ENCODE data around the gene NVL.
A peak's percentile ranks its signal among the peaks of the same experiment; 100 is the strongest.
"Not testable (repeated sequence)": the region's sequence is repeated elsewhere in the genome, so short reads cannot be mapped to it uniquely, and the experiment has no call there.

The NVL gene

DNA sequence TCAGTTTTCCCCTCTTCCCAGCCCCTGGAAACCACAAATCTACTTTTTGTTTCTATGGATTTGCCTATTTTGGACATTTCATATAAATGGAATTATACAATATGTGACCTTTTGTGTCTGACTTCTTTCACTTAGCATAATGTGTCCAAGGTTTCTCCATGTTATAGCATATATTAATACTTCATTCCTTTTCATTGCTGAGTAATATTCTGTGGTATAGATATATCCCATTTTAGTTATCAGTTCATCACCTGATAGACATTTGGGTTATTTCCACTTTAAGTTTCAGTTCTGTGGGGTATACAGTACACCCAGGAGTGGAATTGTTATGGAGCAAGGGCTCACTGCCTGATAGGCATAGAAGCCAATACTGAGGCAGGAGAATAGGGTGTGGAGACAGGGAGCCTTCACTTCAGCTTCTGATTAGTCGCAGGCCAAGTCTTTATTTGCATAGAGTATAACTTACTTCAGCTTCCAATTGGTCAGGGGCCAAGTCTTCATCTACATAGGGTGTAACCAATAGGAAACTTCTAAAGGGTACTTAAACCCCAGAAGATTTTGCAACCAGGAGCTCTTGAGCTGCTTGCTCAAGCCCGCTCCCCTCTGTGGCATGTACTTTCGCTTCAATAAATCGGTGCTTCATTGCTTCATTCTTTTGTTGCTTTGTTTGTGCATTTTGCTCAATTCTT is 8.3 kb upstream of the NVL start:
- no peak for DNase-seq (ENCODE audit: low read depth, low spot score)

DNA sequence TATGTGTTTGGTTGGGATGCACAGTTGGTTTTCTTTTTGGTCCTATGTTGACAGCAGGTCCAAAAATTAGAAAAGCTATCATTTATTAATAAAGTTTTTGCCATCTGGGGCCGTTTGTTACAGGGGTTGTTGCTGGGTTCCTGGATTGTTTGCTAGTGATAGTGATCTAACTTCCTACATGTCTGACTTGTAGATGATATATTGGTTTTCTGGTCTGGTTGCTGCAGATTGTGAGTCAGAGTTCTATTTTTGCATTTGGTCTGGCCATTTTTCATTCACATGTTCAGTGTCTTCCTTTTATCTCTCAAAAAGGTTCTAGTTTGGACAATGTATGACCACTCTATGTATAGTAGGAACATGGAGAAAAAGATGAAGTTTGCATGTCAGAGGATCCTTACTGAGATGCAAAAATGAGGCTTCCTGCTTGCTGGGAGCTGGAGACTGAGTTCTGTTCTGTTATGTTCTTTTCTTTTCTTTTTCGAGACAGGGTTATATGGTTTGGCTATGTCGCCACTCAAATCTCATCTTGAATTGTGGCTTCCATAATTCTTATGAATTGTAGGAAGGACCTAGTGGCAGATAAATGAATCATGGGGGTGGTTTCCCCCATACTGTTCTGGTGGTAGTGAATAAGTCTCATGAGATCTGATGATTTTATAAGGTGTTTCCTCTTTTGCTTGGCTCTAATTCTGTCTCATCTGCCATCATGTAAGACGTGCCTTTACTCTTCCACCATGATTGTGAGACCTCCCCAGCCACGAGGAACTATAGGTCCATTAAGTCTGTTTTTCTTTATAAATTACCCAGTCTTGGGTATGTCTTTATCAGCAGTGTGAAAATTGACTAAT is 4.2 kb upstream of the NVL start:
- no peak for DNase-seq (ENCODE audit: low read depth, low spot score)

GRCh38 chr1:224333309-224333926 is 3.4 kb upstream of the NVL start:
- DNase-seq (ENCODE audit: low read depth, low spot score) = peak; percentile 29

- no peak for DNase-seq (ENCODE audit: low read depth, low spot score)
Observed at GRCh38 chr1:224331824-224332223, 1.9 kb upstream of the NVL start.

DNA sequence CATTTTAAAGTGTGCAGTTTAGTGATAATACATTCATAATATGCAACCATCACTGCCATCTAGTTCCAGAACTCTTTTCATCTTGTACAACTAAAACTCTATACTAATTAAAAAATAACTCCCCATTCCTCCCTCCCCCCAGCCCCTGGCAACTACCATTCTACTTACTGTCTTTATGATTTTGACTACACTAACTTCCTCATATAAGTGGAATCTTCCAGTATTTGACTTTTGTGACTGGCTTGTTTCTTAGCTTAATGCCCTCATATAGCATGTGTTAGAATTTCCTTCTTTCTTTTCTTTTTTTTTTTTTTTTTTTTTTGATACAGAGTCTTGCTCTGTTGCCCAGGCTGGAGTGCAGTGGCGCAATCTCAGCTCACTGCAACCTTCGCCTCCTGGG is 1.4 kb upstream of the NVL start:
- DNase-seq (ENCODE audit: low read depth, low spot score) = no peak

DNA sequence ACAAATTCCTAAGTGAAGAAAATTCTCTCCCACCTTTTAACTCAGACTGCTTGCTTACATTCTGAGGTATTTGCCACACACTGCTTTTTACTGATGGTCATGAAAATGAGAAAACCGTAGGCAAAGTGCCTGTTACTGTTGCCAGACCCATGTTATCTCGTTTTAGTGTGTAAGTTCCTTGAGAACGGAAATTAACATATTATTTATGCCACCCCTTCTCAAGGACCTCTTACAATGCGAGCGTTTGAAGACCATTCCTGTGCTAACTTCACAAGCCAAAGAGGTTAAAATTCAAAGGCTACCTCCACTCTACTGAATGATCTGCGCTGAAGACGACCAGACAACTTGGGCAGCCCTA is 509 bp downstream of the NVL start:
- DNase-seq (ENCODE audit: low read depth, low spot score) = no peak

DNA sequence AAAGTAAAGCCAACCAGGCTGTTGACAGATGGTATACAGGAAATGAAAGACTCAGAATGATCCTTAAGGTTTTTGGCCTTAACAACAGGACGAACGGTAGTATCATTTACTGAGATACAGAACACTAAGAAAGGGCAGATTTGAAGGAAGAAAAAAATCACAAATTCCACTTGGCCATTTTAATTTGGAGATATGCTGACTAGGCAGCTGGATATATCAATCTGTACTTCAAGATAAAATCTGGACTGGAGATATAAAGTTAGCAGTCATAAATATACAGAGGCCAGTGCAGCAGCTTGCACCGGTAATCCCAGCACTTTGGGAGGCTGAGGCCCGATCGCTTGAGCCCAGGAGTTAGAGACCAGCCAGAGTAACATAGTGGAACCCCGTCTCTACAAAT is 1.3 kb downstream of the NVL start:
- no peak for DNase-seq (ENCODE audit: low read depth, low spot score)

- no peak for DNase-seq (ENCODE audit: low read depth, low spot score)
Observed at GRCh38 chr1:224325959-224326358, 4.0 kb downstream of the NVL start.

GRCh38 chr1:224321706-224322105 is 8.3 kb downstream of the NVL start:
- DNase-seq (ENCODE audit: low read depth, low spot score) = no peak

DNA sequence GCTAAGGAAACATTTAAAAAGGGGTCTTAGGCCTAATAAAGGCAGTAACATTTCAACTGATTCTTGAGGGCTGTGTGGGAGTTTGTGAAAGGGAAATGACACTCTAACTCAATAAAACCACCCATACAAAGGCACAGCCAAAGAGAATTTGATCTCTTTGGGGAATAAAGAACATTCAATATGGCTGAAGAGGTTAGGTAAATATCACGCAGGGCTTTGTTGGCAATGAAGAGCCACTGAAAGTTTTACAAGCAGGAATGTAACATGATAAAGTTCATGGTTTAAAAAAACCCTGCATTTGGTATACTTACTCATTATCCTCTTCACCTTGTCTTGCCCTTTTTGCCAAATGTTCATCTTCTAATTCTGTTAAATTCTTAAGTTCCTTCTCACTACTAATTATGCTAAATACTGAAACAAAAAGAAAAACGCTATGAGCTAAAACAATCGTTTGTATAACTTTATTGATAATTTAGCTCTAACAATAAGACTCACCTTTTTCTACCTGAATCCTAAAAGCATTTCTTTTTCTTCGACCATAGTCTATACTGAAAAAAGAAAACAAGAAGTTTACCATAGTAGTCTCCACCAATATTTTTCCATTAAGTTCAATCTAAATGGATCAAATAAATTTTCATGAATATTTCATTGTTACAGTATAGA is 12.5 kb downstream of the NVL start:
- no peak for DNase-seq (ENCODE audit: low read depth, low spot score)

- DNase-seq (ENCODE audit: low read depth, low spot score) = no peak
Observed at GRCh38 chr1:224312025-224312424, 17.9 kb downstream of the NVL start.

DNA sequence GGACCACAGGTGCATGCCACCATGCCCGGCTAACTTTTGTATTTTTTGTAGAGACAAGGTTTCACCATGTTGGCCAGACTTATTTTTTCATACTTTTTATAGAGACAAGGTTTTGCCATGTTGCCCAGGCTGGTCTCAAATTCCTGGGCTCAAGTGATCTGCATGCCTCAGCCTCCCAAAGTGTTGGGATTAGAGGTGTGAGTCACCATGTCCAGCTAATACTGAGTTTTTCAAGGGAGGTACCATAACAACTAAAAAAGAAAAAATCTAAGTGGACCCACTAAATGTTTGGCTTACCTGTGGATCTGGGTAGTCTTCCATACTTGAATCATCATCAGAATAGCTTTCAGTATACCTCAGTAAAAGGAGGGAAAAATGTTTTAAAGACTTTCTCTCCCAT is 18.5 kb downstream of the NVL start:
- not testable (repeated sequence) for DNase-seq (ENCODE audit: low read depth, low spot score)

DNA sequence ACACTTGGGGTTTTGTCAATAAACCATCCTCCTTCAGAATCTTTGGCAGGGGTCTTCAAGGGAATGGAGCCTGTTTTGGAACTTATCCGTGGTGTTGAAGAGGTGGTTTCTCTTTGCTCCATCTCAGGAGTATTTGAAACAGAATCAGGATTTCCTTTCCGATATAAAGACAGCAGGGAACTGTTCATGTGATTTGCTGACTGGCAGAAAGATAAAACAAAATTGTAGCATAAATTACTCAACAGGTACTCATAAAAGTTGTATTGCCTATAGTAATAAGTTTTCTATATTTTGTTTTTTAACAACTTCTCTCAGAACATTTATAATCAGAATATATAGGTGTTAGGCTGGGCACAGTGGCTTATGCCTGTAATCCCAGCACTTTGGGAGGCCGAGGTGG is 21.9 kb downstream of the NVL start:
- DNase-seq (ENCODE audit: low read depth, low spot score) = no peak

DNA sequence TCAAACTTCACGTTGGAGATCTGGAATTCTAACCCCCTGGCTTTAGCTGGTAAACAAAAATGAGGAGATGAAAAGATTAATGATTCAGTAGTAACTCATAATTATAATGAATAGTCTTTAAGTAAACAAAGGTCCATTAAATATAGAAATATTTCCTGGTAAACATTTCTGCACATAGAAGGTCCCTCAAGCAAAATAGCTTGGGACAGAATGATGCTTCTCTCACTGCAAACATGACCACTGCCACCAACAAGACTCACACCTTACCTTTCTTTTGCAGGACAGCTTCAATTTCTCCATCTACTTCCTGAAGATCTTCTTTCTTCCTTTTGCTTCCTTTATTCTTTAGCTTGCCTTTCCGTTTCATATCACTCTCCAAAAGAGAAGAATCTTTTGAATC is 25.2 kb downstream of the NVL start:
- DNase-seq (ENCODE audit: low read depth, low spot score) = no peak

- DNase-seq (ENCODE audit: low read depth, low spot score) = no peak
Observed at GRCh38 chr1:224302947-224303346, 27.0 kb downstream of the NVL start.

GRCh38 chr1:224301391-224301790 is 28.6 kb downstream of the NVL start:
- no peak for DNase-seq (ENCODE audit: low read depth, low spot score)

DNA sequence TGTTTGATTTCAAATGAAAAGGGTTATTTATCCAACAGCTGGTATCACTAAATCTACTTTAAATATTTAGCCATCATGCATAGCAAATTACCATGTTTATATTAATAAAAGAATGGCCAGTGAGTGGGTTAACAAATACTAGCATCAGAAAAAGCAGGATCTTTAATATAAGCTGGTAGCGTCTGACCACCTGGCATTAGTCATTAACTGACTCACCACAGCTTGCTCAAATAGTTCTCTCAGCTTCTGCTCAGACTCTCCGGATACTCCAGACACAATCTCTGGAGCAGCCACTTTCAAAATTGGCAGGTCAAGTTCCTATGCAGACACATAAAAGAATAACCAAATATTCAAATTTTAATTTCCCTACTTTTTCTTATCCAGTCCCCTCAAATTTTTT is 29.6 kb downstream of the NVL start:
- peak; percentile 17 for DNase-seq (ENCODE audit: low read depth, low spot score)

DNA sequence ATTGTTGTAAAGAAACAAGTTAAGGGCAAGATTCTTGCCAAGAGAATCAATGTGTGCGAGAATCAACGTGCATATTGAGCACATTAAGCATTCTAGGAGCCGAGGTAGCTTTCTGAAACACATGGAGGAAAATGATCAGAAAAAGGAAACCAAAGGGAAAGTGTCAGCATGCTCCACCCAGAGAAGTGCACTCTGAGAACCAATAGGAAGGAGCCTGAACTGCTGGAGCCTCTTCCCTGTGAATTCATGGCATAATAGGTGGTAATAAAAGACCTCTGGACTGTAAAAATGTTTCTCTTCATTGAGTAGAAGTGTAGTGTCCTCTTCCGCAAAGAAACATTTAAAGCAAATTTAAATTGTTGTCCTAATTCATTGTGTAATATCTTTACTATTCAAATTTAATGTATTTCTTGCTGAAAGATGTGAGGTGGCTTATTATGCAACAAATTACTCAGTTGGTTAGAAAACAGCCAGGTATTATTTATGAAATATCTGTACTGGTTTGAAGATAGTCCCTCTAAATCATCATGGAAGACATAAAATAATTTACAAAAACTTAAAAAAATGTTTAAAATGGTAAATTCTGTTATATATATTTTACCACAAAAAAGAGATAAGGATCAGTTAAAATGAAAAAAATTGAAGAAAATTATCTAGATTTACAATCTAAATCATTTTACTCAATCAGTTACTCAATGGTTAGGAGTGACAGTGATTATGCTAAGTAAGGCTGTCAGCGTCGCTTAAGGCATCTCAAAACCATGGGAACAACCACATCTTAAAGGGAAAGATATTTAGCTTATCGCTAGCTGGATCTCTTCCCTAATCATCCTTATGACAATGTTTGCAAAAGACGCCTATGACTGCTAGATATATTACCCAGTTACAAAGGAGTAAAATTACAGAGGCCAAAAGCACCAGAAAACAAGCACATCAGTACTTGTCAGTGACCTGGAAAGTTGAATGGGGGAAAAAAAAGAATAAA is 31.3 kb downstream of the NVL start:
- DNase-seq (ENCODE audit: low read depth, low spot score) = no peak

GRCh38 chr1:224294775-224295174 is 35.2 kb downstream of the NVL start:
- DNase-seq (ENCODE audit: low read depth, low spot score) = no peak

DNA sequence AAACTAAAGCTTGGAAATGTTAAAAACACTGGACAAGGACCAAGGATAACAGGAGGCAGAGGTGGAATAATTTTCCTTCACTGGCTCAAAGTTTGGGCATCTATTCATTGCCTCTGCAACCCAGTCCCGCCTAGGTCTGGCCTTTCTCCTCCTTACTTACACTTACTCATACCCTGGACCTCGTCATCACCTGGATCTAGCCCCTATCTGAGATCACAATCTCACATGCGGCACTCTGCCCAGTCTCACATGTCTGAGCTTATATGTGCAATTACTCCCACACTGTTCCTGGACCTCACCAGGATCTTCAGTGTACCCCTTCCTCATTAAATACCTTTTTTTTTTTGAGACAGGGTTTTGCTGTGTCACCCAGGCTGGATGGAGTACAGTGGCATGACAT is 37.6 kb downstream of the NVL start:
- DNase-seq (ENCODE audit: low read depth, low spot score) = no peak

DNA sequence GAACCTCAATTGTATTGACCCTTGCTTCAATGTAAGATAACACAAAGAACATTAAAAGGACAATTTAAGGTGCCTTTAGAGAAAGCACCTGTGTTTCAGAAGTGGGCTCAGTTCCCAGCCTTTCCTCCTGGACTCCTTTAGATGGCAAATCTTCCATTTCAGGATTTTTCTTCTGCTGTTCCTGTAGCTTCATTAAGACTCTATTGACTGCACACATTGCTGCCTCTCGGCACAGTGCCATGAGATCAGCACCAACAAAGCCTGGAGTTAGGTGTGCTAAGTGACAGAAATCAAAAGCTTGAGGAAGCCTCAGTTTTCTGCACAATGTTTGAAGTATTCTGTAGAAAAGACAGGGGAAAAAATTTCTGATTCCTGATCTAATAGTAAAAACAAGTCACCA is 40.6 kb downstream of the NVL start:
- DNase-seq (ENCODE audit: low read depth, low spot score) = no peak

Measured in smooth muscle cell of the brain vasculature (primary cell).